PFSK-1 (cell line): ENCODE measurements around the gene SLC19A3.
"Not testable (repeated sequence)": the region's sequence is repeated elsewhere in the genome, so short reads cannot be mapped to it uniquely, and the experiment has no call there.

Source experiments
- FOXP2 ChIP-seq: optimal IDR thresholded peaks from 2 replicates; pipeline ENCODE3; 2011; ENCODE audit warnings: borderline replicate concordance, control low read depth, inconsistent platforms; ENCODE audit not compliant: insufficient read depth; ENCODE audit errors: extremely low read length, extremely low read depth
- POLR2AphosphoS5 ChIP-seq: IDR thresholded peaks from 2 replicates; pipeline ENCODE4 v1.6.1; 2012; ENCODE audit warnings: low read depth, mild to moderate bottlenecking, control low read depth, low read length, moderate library complexity
- REST ChIP-seq, 2 experiments: IDR thresholded peaks; 2 replicates each; pipeline versions ENCODE4 v1.6.1 to v1.8.0; 2011 to 2012; ENCODE audit warnings: low read depth in 2 of 2, low read length in 2 of 2, control low read depth in 1 of 2, inconsistent platforms in 1 of 2, mild to moderate bottlenecking in 1 of 2, moderate library complexity in 1 of 2; ENCODE audit not compliant: insufficient read depth in 1 of 2
- SIN3A ChIP-seq: IDR thresholded peaks from 2 replicates; pipeline ENCODE4 v1.6.1; 2012; ENCODE audit warnings: mild to moderate bottlenecking, low read length, moderate library complexity, borderline replicate concordance; ENCODE audit not compliant: insufficient read depth
- TAF1 ChIP-seq: IDR thresholded peaks from 2 replicates; pipeline ENCODE4 v1.6.1; 2012; ENCODE audit warnings: low read length, control low read depth, borderline replicate concordance; ENCODE audit not compliant: insufficient read depth

SLC19A3 gene

GRCh38 chr2:227674485-227674884, 43.3 kb downstream of the SLC19A3 start:
- TF ChIP-seq SIN3A = no peak
- TF ChIP-seq FOXP2 = no peak
- no peak for TF ChIP-seq REST (IDR thresholded peaks at IDR 0.05; ENCODE audit: insufficient read depth in 1 of 2, low read depth in 2 of 2, low read length in 2 of 2)
- no peak for TF ChIP-seq TAF1
- TF ChIP-seq POLR2AphosphoS5 = no peak

GRCh38 chr2:227671170-227671905, 46.5 kb downstream of the SLC19A3 start:
- TF ChIP-seq POLR2AphosphoS5 (no peak), REST (IDR thresholded peaks at IDR 0.05; ENCODE audit: insufficient read depth in 1 of 2, low read depth in 2 of 2, low read length in 2 of 2) (no peak), SIN3A (no peak), FOXP2 (no peak), TAF1 (no peak)

GRCh38 chr2:227666631-227667170, 51.1 kb downstream of the SLC19A3 start, which contains the start of gene SCYGR5:
TSS of gene SCYGR5 (plus strand) at chr2:227666804. CDS start at chr2:227666804, 0 bp downstream.
- TF ChIP-seq POLR2AphosphoS5, SIN3A, FOXP2: not testable (repeated sequence)

- TF ChIP-seq FOXP2 = no peak
- no peak for TF ChIP-seq TAF1
- TF ChIP-seq REST (IDR thresholded peaks at IDR 0.05; ENCODE audit: insufficient read depth in 1 of 2, low read depth in 2 of 2, low read length in 2 of 2) = no peak
- TF ChIP-seq SIN3A = no peak
- TF ChIP-seq POLR2AphosphoS5 = no peak
These were observed 52.5 kb downstream of the SLC19A3 start for GRCh38 chr2:227665189-227665940.

- no peak for TF ChIP-seq SIN3A
- TF ChIP-seq POLR2AphosphoS5 = no peak
- TF ChIP-seq FOXP2 = no peak
- TF ChIP-seq REST (IDR thresholded peaks at IDR 0.05; ENCODE audit: insufficient read depth in 1 of 2, low read depth in 2 of 2, low read length in 2 of 2) = no peak
- no peak for TF ChIP-seq TAF1
These were observed 56.0 kb downstream of the SLC19A3 start for GRCh38 chr2:227661827-227662226.
